ENCODE results near the gene SSTR4. TPM values are rescaled to one million over a fixed set of nuclear protein-coding genes. Genes with fewer than 3 reads are reported as not detected.

SSTR4 gene, protein sequence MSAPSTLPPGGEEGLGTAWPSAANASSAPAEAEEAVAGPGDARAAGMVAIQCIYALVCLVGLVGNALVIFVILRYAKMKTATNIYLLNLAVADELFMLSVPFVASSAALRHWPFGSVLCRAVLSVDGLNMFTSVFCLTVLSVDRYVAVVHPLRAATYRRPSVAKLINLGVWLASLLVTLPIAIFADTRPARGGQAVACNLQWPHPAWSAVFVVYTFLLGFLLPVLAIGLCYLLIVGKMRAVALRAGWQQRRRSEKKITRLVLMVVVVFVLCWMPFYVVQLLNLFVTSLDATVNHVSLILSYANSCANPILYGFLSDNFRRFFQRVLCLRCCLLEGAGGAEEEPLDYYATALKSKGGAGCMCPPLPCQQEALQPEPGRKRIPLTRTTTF
- total RNA-seq (2016; rRNA removed; fragmentation: Illumina TruSeq; extraction: Trizol) = not detected in 2 replicates
- total RNA-seq (2016; cell fraction: cytosol; rRNA removed; fragmentation: Illumina TruSeq; extraction: Trizol; ENCODE audit: low read depth) = not detected in 2 replicates
- total RNA-seq (2016; cell fraction: insoluble cytoplasmic fraction; rRNA removed; fragmentation: Illumina TruSeq; extraction: Trizol) = not detected in 2 replicates
- total RNA-seq (2016; cell fraction: membrane; rRNA removed; fragmentation: Illumina TruSeq; extraction: Trizol) = not detected in 2 replicates
- total RNA-seq (2016; cell fraction: nucleus; rRNA removed; fragmentation: Illumina TruSeq; extraction: Trizol) = not detected in 2 replicates
- not detected in 2 replicates for polyA plus RNA-seq (2011; rRNA removed)
- polyA plus RNA-seq (2011; cell fraction: cytosol; rRNA removed) = not detected in 2 replicates
- not detected in 2 replicates for polyA plus RNA-seq (2011; cell fraction: nucleus; rRNA removed)
- polyA plus RNA-seq (2012) = not detected in 2 replicates
- polyA plus RNA-seq (2016; cell fraction: cytosol; fragmentation: Illumina TruSeq; extraction: Trizol; ENCODE audit: low read depth) = not detected in 2 replicates
- polyA plus RNA-seq (2016; cell fraction: insoluble cytoplasmic fraction; fragmentation: Illumina TruSeq; extraction: Trizol; ENCODE audit: low read depth) = not detected in 2 replicates
- not detected in 2 replicates for polyA plus RNA-seq (2016; cell fraction: membrane; fragmentation: Illumina TruSeq; extraction: Trizol; ENCODE audit: low read depth)
- polyA plus RNA-seq (2016; cell fraction: nucleus; fragmentation: Illumina TruSeq; extraction: Trizol; ENCODE audit: insufficient read depth, low read depth) = not detected in 2 replicates
- polyA minus RNA-seq (2011; rRNA and poly(A)+ RNA removed; ENCODE audit: low replicate concordance) = not detected in 2 replicates
- polyA minus RNA-seq (2011; cell fraction: cytosol; rRNA and poly(A)+ RNA removed) = not detected in 2 replicates
- not detected in 2 replicates for polyA minus RNA-seq (2011; cell fraction: nucleus; rRNA and poly(A)+ RNA removed)
- not detected for Bru-seq, nascent RNA
- not detected for BruChase-seq, experiment 1, labeled RNA remaining after a 6-hour chase
- BruChase-seq, experiment 2, labeled RNA remaining after a 2-hour chase = not detected
- long read RNA-seq, experiment 1 = 0 reads
- long read RNA-seq, experiment 2 = 0 reads

DNA sequence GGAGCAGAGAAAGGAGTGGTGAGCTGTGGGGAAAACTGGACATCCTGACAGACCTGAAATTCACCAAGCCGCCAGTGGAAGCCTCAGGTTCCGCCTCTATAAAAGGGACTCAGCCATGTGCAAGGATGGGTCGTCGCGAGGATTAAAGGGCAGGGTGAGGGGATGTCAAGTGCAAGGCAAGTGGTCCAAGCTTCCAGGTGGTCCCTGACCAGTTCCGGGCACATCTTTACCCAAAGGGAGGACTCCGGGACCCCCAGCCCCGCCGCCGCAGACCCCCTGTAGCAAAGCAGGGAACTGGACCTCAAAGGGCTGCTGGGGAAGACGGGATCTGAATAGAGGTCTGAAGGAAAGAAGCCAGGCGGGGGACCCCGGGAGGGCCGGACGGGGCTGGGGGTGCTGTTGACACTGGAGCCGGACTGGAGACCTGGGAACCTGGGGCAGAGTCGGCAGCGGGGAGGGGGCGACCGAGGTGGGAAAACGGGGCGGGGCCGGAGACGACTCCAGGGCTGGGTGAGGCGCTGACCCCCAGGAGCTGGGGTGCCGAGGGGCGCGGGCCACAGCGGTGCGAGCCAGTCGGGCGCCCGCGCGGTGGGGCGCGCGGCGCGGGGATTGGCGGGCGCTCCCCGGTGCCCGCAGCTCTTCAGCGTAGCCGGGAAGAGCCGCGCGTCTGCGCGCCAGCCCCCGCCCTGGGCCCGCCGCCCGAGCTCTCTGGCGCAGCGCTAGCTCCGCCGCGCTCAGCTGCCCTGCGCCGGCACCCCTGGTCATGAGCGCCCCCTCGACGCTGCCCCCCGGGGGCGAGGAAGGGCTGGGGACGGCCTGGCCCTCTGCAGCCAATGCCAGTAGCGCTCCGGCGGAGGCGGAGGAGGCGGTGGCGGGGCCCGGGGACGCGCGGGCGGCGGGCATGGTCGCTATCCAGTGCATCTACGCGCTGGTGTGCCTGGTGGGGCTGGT lies at the start of gene SSTR4:
TSS of gene SSTR4 (plus strand) at position 592 of the 951 bp plus-strand sequence. CDS start at position 764, 172 bp downstream.
- Histone ChIP-seq H3K4me2 (ENCODE audit: low read depth, low read length) (no peak within 1 kb of the TSS), H3K27ac (ENCODE audit: extremely low read length, insufficient read depth, low read length) (no peak within 1 kb of the TSS), H3K4me1 (ENCODE audit: insufficient read depth, low read length) (no peaks in the 10 kb centered on the region), H2AFZ (ENCODE audit: low read length) (no peak within 1 kb of the TSS), H4K20me1 (ENCODE audit: insufficient read depth, low read length) (no peaks in the 10 kb centered on the region), H3K36me3 (replicated peaks in 1 of 2; ENCODE audit: control insufficient read depth in 1 of 2, insufficient read depth in 2 of 2, low read length in 2 of 2) (no peaks in the 10 kb centered on the region), H3K9me3 (ENCODE audit: low read length) (no peaks in the 10 kb centered on the region), H3K79me2 (ENCODE audit: insufficient read depth, low read length) (no peaks in the 10 kb centered on the region), H3K27me3 (ENCODE audit: control insufficient read depth in 1 of 2, insufficient read depth in 2 of 2, low read length in 2 of 2) (peaks cover 2 to 38% of the 10 kb centered on the region in 2 experiments; a peak in 3 of 5 replicates), H3K4me3 (replicated peaks in 1 of 3; ENCODE audit: insufficient read depth in 1 of 3, low read depth in 2 of 3, low read length in 3 of 3) (no peak within 1 kb of the TSS), H3K9ac (ENCODE audit: insufficient read depth, low read depth, low read length) (no peak within 1 kb of the TSS)
- intact Hi-C loops (cut with micrococcal nuclease; ENCODE audit: unreplicated experiment) (no loop called here), in situ Hi-C loops (cut with HindIII; ENCODE audit: extremely low pct_ligation_motif_present, low pct_unique_long_range_greater_than_20kb) (no loop called here)
- CTCF ChIA-PET (ENCODE audit: low intra/inter-chr PET ratio, low total read pairs) = no interaction called here
- ATAC-seq (no peak), DNase-seq (ENCODE audit: low spot score) (no peak), FAIRE-seq (no peak)
- TF ChIP-seq MIER2 (CRISPR knock-in tag; IDR thresholded peaks at IDR 0.05) (no peak), RBAK (CRISPR knock-in tag; IDR thresholded peaks at IDR 0.05) (no peak)
- POLR2A ChIA-PET = no interaction called here
- 72% methylated on average over 79 of the region's 83 CpGs for whole genome bisulfite sequencing (ENCODE audit: low lambda C conversion rate)
- no TSS peak for BruUV-seq (replicated peaks)

Data from HepG2 (cell line).